Mesenchymal stem cell (in vitro differentiated cells and primary cell): ENCODE data around the gene FAM20A.
A peak's percentile ranks its signal among the peaks of the same experiment; 100 is the strongest.

Source experiments
- DNase-seq: peaks from one replicate; pipeline ENCODE4 v3.0.0-alpha.2; 2013
- H2AFZ ChIP-seq: one replicate; pipeline ENCODE4 v1.6.1; 2013; ENCODE audit warnings: low read depth, mild to moderate bottlenecking, control low read depth, inconsistent platforms, low read length, moderate library complexity
- H2AK5ac ChIP-seq: 2 replicates; pipeline ENCODE4 v1.6.1; 2013; ENCODE audit warnings: low read length, moderate library complexity, mild to moderate bottlenecking, inconsistent platforms; ENCODE audit not compliant: severe bottlenecking
- H2BK120ac ChIP-seq: one replicate; pipeline ENCODE4 v1.6.1; 2013; ENCODE audit warnings: low read depth, mild to moderate bottlenecking, inconsistent platforms, low read length, moderate library complexity
- H2BK12ac ChIP-seq, 2 experiments: one replicate each; pipeline ENCODE4 v1.6.1; 2013; ENCODE audit warnings: inconsistent platforms in 2 of 2, low read length in 2 of 2, mild to moderate bottlenecking in 2 of 2, moderate library complexity in 2 of 2, control low read depth in 1 of 2
- H2BK15ac ChIP-seq: one replicate; pipeline ENCODE4 v1.6.1; 2013; ENCODE audit warnings: mild to moderate bottlenecking, low read depth, inconsistent platforms; ENCODE audit not compliant: poor library complexity, severe bottlenecking
- H2BK5ac ChIP-seq: 2 replicates; pipeline ENCODE4 v1.6.1; 2013; ENCODE audit warnings: low read depth, mild to moderate bottlenecking, low read length, control low read depth, inconsistent platforms; ENCODE audit not compliant: poor library complexity, severe bottlenecking
- H3K14ac ChIP-seq, 2 experiments: one replicate each; pipeline ENCODE4 v1.6.1; 2013; ENCODE audit warnings: inconsistent platforms in 2 of 2, low read length in 2 of 2, control low read depth in 1 of 2, mild to moderate bottlenecking in 1 of 2, moderate library complexity in 1 of 2
- H3K18ac ChIP-seq, 2 experiments: one replicate each; pipeline ENCODE4 v1.6.1; 2013; ENCODE audit warnings: inconsistent platforms in 2 of 2, low read length in 2 of 2, control low read depth in 1 of 2, low read depth in 1 of 2, mild to moderate bottlenecking in 1 of 2
- H3K23ac ChIP-seq, 2 experiments: one replicate each; pipeline ENCODE4 v1.6.1; 2013; ENCODE audit warnings: inconsistent platforms in 2 of 2, low read length in 2 of 2, mild to moderate bottlenecking in 2 of 2, moderate library complexity in 2 of 2, control low read depth in 1 of 2
- H3K27ac ChIP-seq: 2 replicates; pipeline ENCODE4 v1.5.1; 2013; ENCODE audit warnings: mild to moderate bottlenecking, moderate library complexity, low read length, control low read depth, inconsistent platforms; ENCODE audit not compliant: poor library complexity, severe bottlenecking
- H3K27me3 ChIP-seq, 2 experiments: 2 replicates each; pipeline versions ENCODE4 v1.6.1 to v1.7.0; 2013; ENCODE audit warnings: low read length in 2 of 2, mild to moderate bottlenecking in 2 of 2, moderate library complexity in 2 of 2, control low read depth in 1 of 2, inconsistent platforms in 1 of 2; ENCODE audit not compliant: control insufficient read depth in 1 of 2, insufficient read depth in 1 of 2
- H3K36me3 ChIP-seq, 2 experiments: 2 replicates each; pipeline versions ENCODE4 v1.6.1 to v1.7.0; 2013; ENCODE audit warnings: low read length in 2 of 2, control low read depth in 1 of 2, inconsistent platforms in 1 of 2, low read depth in 1 of 2, mild to moderate bottlenecking in 1 of 2; ENCODE audit not compliant: insufficient read depth in 2 of 2, control insufficient read depth in 1 of 2
- H3K4ac ChIP-seq, 2 experiments: one replicate each; pipeline ENCODE4 v1.6.1; 2013; ENCODE audit warnings: inconsistent platforms in 2 of 2, low read length in 2 of 2, mild to moderate bottlenecking in 2 of 2, moderate library complexity in 2 of 2, control low read depth in 1 of 2, low read depth in 1 of 2
- H3K4me1 ChIP-seq: 2 replicates; pipeline ENCODE4 v1.6.1; 2013; ENCODE audit warnings: low read depth, low read length, control low read depth; ENCODE audit not compliant: control insufficient read depth, insufficient read depth
- H3K4me2 ChIP-seq: 2 replicates; pipeline ENCODE4 v1.6.1; 2013; ENCODE audit warnings: low read length, mild to moderate bottlenecking, inconsistent platforms; ENCODE audit not compliant: poor library complexity, severe bottlenecking
- H3K4me3 ChIP-seq, 2 experiments: 2 replicates each; pipeline versions ENCODE4 v1.5.1 to v1.7.0; 2013; ENCODE audit warnings: low read length in 2 of 2, mild to moderate bottlenecking in 2 of 2, control low read depth in 1 of 2, low read depth in 1 of 2; ENCODE audit not compliant: insufficient read depth in 1 of 2
- H3K79me1 ChIP-seq: replicated peaks from 2 replicates; pipeline ENCODE4 v1.6.1; 2013; ENCODE audit warnings: mild to moderate bottlenecking, control low read depth, low read length, inconsistent platforms; ENCODE audit not compliant: poor library complexity, severe bottlenecking
- H3K9ac ChIP-seq: 2 replicates; pipeline ENCODE4 v1.7.0; 2013; ENCODE audit warnings: mild to moderate bottlenecking, low read length, moderate library complexity
- H3K9me3 ChIP-seq: 2 replicates; pipeline ENCODE4 v1.7.0; 2013; ENCODE audit warnings: mild to moderate bottlenecking, low read length; ENCODE audit not compliant: control insufficient read depth
- H4K8ac ChIP-seq: one replicate; pipeline ENCODE4 v1.6.1; 2013; ENCODE audit warnings: inconsistent platforms, mild to moderate bottlenecking, low read length, moderate library complexity
- H4K91ac ChIP-seq: one replicate; pipeline ENCODE4 v1.6.1; 2013; ENCODE audit warnings: mild to moderate bottlenecking, low read length, inconsistent platforms
- WGBS: methylation state at CpG from one replicate; pipeline ENCODE4 v1.1.7; 2013; ENCODE audit warnings: mixed read lengths; 5-methylcytosine and 5-hydroxymethylcytosine counted together

Gene FAM20A

DNA sequence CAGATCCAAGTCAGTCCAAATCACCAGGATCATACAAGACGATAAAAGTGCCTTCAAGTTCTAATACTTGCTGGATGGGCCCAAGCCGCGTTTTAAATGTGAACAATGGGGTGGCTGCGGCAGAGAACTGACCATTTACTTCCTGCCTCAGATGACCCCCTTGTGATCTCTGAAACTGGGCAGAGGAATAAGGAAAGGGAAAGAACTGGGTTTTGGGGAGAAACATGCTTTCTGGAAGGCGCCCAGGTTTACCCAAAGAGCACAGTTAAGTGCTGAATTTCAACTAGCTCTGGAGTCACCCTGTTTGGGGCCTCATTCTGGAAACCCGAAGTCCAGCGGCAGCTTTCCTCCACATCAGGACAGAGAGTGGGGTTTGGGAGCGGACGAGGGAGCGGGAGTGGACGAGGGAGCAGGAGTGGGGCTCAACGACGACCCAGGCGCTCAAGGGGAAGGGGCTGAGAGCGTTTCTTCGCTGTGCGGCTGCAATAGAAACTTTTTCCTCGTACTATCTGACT is 1.6 kb downstream of the FAM20A start:
- 16% methylated on average over 15 of the region's 18 CpGs for WGBS
- Histone ChIP-seq H3K4ac (no peak overlapping the region), H3K9ac (peak overlapping the region; percentile 99), H3K14ac (no peak overlapping the region), H2BK120ac (peak overlapping the region; percentile 19), H3K27ac (no peak overlapping the region), H2AFZ (no peak overlapping the region), H4K8ac (peak overlapping the region; percentile 54), H2BK12ac (no peak overlapping the region), H3K23ac (peak overlapping the region in 1 of 2 experiments; percentile 60), H2BK15ac (peak overlapping the region; percentile 67), H3K27me3 (peaks cover 0 to 82% of the 10 kb centered on the region in 2 experiments), H3K4me1 (peaks cover 17% of the 10 kb centered on the region), H3K18ac (no peak overlapping the region), H3K4me3 (peak overlapping the region in 1 of 2 experiments; percentile 87), H3K4me2 (peak overlapping the region; percentile 97), H2BK5ac (no peak overlapping the region), H2AK5ac (no peak overlapping the region), H3K36me3 (peaks cover 0 to 40% of the 10 kb centered on the region in 2 experiments), H3K9me3 (no peaks in the 10 kb centered on the region), H3K79me1 (no peaks in the 10 kb centered on the region), H4K91ac (no peak overlapping the region)
- DNase-seq = peak; percentile 6

DNA sequence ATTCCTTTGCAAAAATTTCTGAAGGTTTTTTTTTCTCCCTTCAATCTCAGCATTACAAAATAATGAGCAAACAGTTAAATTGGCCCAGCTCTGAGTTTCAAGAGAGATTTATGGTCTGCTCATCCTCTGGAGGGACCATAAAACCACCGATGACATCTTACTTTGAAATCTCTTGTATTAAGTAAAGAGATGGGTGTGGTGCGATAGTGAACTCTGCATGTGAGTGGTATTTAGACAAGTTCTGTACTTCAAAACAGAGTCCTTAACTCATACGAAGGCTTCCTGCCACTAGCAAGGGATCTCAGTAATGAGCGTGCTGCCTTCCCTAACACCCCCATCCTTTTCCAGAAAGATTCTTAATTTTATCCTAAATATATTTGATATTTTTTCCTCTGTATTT is 2.1 kb downstream of the FAM20A start:
- H4K8ac ChIP-seq = no peak overlapping the region
- H3K4me1 ChIP-seq = peaks cover 17% of the 10 kb centered on the region
- H2BK120ac ChIP-seq = no peak overlapping the region
- no peak overlapping the region for H3K27ac ChIP-seq
- no peak overlapping the region for H3K18ac ChIP-seq
- no peak overlapping the region for H4K91ac ChIP-seq
- no peak overlapping the region for H2BK12ac ChIP-seq
- no peak overlapping the region for H3K23ac ChIP-seq
- H3K27me3 ChIP-seq = peaks cover 0 to 85% of the 10 kb centered on the region in 2 experiments
- H2BK15ac ChIP-seq = no peak overlapping the region
- H3K14ac ChIP-seq = no peak overlapping the region
- peaks cover 0 to 45% of the 10 kb centered on the region in 2 experiments for H3K36me3 ChIP-seq
- H2AK5ac ChIP-seq = no peak overlapping the region
- H2BK5ac ChIP-seq = no peak overlapping the region
- H3K9me3 ChIP-seq = no peaks in the 10 kb centered on the region
- H3K4me3 ChIP-seq = peak overlapping the region in 1 of 2 experiments; percentile 87
- peak overlapping the region; percentile 99 for H3K9ac ChIP-seq
- no peak overlapping the region for H3K4me2 ChIP-seq
- WGBS = no CpG with 5 or more reads among the region's 4 CpGs
- H2AFZ ChIP-seq = no peak overlapping the region
- H3K4ac ChIP-seq = no peak overlapping the region
- H3K79me1 ChIP-seq = no peaks in the 10 kb centered on the region
- peak; percentile 37 for DNase-seq

DNA sequence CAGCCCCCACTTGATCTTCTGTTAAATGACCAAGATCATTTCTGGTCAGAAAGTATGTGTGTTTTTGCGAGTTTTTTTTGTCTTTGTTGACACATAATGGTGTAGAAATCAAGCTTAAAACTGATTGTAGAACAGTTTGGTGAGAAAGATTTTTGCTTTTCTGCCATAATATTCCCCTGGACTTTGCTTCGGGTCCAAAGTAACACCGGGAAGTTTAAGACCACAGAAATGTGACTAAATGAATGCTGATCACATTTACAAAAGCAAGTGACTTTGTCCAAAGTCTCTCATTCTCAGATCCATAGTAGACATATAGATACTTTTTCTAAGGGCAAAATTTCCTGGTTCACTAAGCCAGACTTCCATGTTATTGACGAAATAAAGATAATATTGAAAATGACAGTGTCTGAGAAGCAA is 2.6 kb downstream of the FAM20A start:
- H3K14ac ChIP-seq = no peak overlapping the region
- DNase-seq = no peak
- no peak overlapping the region for H3K23ac ChIP-seq
- no peak overlapping the region for H2BK15ac ChIP-seq
- no peaks in the 10 kb centered on the region for H3K79me1 ChIP-seq
- no peak overlapping the region for H4K8ac ChIP-seq
- H3K36me3 ChIP-seq = peaks cover 0 to 49% of the 10 kb centered on the region in 2 experiments
- no peak overlapping the region for H2AK5ac ChIP-seq
- WGBS = 90% methylated on average over 3 of the region's 4 CpGs
- H3K18ac ChIP-seq = no peak overlapping the region
- H3K4me3 ChIP-seq = peak overlapping the region in 1 of 2 experiments; percentile 87
- H3K9ac ChIP-seq = peak overlapping the region; percentile 99
- H3K4ac ChIP-seq = no peak overlapping the region
- H2AFZ ChIP-seq = no peak overlapping the region
- H3K27me3 ChIP-seq = peaks cover 0 to 83% of the 10 kb centered on the region in 2 experiments
- H3K4me1 ChIP-seq = peaks cover 17% of the 10 kb centered on the region
- no peak overlapping the region for H2BK120ac ChIP-seq
- no peaks in the 10 kb centered on the region for H3K9me3 ChIP-seq
- H3K4me2 ChIP-seq = no peak overlapping the region
- no peak overlapping the region for H3K27ac ChIP-seq
- no peak overlapping the region for H2BK5ac ChIP-seq
- no peak overlapping the region for H2BK12ac ChIP-seq
- H4K91ac ChIP-seq = no peak overlapping the region

DNA sequence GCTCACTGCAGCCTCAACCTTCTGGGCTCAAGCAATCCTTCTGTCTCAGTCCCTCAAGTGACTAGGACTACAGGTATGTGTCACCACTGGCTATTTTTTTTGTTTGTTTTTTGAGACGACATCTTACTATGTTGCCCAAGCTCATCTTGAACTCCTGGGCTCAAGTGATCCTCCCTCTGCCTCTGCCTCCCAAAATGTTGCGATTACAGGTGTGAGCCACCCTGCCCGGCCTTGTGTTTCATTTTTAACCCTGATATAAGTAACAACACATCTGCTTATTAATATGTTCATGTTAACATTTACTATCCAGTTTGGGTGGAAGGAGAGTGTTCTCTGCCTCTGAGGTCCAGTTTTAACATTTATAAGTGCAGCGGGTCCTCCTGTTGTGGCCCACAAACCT is 3.1 kb downstream of the FAM20A start:
- H3K27me3 ChIP-seq = peaks cover 0 to 82% of the 10 kb centered on the region in 2 experiments
- H3K18ac ChIP-seq = no peak overlapping the region

More for the DNA sequence above, 3.1 kb downstream of the FAM20A start:
- WGBS = 91% methylated on average over 4 of the region's 4 CpGs
- H2AFZ ChIP-seq = no peak overlapping the region
- H3K9ac ChIP-seq = peak overlapping the region; percentile 99
- no peak overlapping the region for H4K8ac ChIP-seq
- H4K91ac ChIP-seq = no peak overlapping the region
- no peak overlapping the region for H3K4me2 ChIP-seq
- no peak overlapping the region for H3K4ac ChIP-seq
- no peak overlapping the region for H3K23ac ChIP-seq
- DNase-seq = no peak
- H3K27ac ChIP-seq = no peak overlapping the region
- no peak overlapping the region for H2AK5ac ChIP-seq
- H3K4me1 ChIP-seq = peaks cover 17% of the 10 kb centered on the region
- no peak overlapping the region for H2BK120ac ChIP-seq
- no peak overlapping the region for H2BK5ac ChIP-seq
- no peak overlapping the region for H3K14ac ChIP-seq
- H2BK12ac ChIP-seq = no peak overlapping the region
- H3K79me1 ChIP-seq = no peaks in the 10 kb centered on the region
- peak overlapping the region in 1 of 2 experiments; percentile 87 for H3K4me3 ChIP-seq
- H3K36me3 ChIP-seq = peaks cover 0 to 53% of the 10 kb centered on the region in 2 experiments
- no peak overlapping the region for H2BK15ac ChIP-seq
- no peaks in the 10 kb centered on the region for H3K9me3 ChIP-seq
